H1 (cell line): ENCODE data around the gene ZNG1C. TPM values are rescaled to one million over a fixed set of nuclear protein-coding genes. Genes with fewer than 3 reads are reported as not detected.
"Not testable (repeated sequence)": the region's sequence is repeated elsewhere in the genome, so short reads cannot be mapped to it uniquely, and the experiment has no call there.

Experiments used
- CTCF ChIA-PET: fragments of 300-600 bp; sonication (Branson Sonifier 250); formaldehyde crosslinking; loops from one replicate; lab custom pipeline; 2021; ENCODE audit not compliant: partially characterized antibody; lab: Charles Lee
- POLR2A ChIA-PET: fragments of 300-600 bp; sonication (Branson Sonifier 250); formaldehyde crosslinking; loops from one replicate; lab custom pipeline; 2021; ENCODE audit warnings: inconsistent platforms; ENCODE audit not compliant: partially characterized antibody; lab: Charles Lee
- DNase-seq, 2 experiments: peaks; one replicate each; pipeline versions ENCODE4 v3.0.0 to v3.0.0-alpha.2; 2010 to 2022; ENCODE audit warnings: low spot score in 2 of 2, low read depth in 1 of 2, mixed read lengths in 1 of 2
- FAIRE-seq: peaks from 2 replicates; lab custom pipeline; 2011; peaks lifted over from hg19 to GRCh38; lab: Jason Lieb, UNC
- H2AFZ ChIP-seq: 2 replicates; pipeline ENCODE4 v1.8.1; 2012; ENCODE audit warnings: low read length, inconsistent platforms
- H2AK5ac ChIP-seq: 2 replicates; pipeline ENCODE4 v1.6.1; 2013; ENCODE audit warnings: low read depth, low read length
- H2BK120ac ChIP-seq: replicated peaks from 2 replicates; pipeline ENCODE3; 2013; ENCODE audit warnings: low read depth, low read length, inconsistent platforms
- H2BK12ac ChIP-seq: 2 replicates; pipeline ENCODE4 v1.6.1; 2013; ENCODE audit warnings: low read depth, low read length
- H2BK15ac ChIP-seq: 2 replicates; pipeline ENCODE4 v1.6.1; 2013; ENCODE audit warnings: low read length
- H2BK20ac ChIP-seq: 2 replicates; pipeline ENCODE4 v1.6.1; 2013; ENCODE audit warnings: low read length
- H2BK5ac ChIP-seq: 2 replicates; pipeline ENCODE4 v1.6.1; 2013; ENCODE audit warnings: low read depth, low read length
- H3K14ac ChIP-seq: 2 replicates; pipeline ENCODE4 v1.6.1; 2013; ENCODE audit warnings: inconsistent platforms; ENCODE audit not compliant: insufficient read length
- H3K18ac ChIP-seq: 2 replicates; pipeline ENCODE4 v1.6.1; 2013; ENCODE audit warnings: low read length; ENCODE audit errors: extremely low read depth
- H3K23ac ChIP-seq: 2 replicates; pipeline ENCODE4 v1.6.1; 2013; ENCODE audit warnings: inconsistent platforms; ENCODE audit not compliant: insufficient read length
- H3K23me2 ChIP-seq: 2 replicates; pipeline ENCODE4 v1.6.1; 2013; ENCODE audit warnings: low read depth, low read length
- H3K27ac ChIP-seq: 2 replicates; pipeline ENCODE4 v1.6.1; 2011; ENCODE audit warnings: low read depth, low read length, inconsistent platforms
- H3K27me3 ChIP-seq, 4 experiments: replicated peaks in 1 of 4; 1 replicate in 1 of 4; 2 replicates in 3 of 4; pipeline versions ENCODE4 v1.6.1 to v1.8.1; 2011 to 2013; ENCODE audit warnings: low read length in 3 of 4, mild to moderate bottlenecking in 3 of 4, inconsistent platforms in 2 of 4, mixed read lengths in 2 of 4, moderate library complexity in 1 of 4; ENCODE audit not compliant: control insufficient read depth in 3 of 4, insufficient read depth in 3 of 4; ENCODE audit errors: extremely low read depth in 1 of 4
- H3K36me3 ChIP-seq, 4 experiments: 2 replicates each; pipeline versions ENCODE4 v1.6.1 to v1.8.1; 2011 to 2013; ENCODE audit warnings: mild to moderate bottlenecking in 4 of 4, low read length in 3 of 4, moderate library complexity in 2 of 4, control low read depth in 1 of 4, inconsistent platforms in 1 of 4; ENCODE audit not compliant: insufficient read depth in 4 of 4, control insufficient read depth in 2 of 4
- H3K4ac ChIP-seq: replicated peaks from 2 replicates; pipeline ENCODE3; 2013; ENCODE audit warnings: low read length, low read depth, mixed read lengths, inconsistent platforms; ENCODE audit not compliant: insufficient read length
- H3K4me1 ChIP-seq, 4 experiments: replicated peaks in 1 of 4; 1 replicate in 1 of 4; 2 replicates in 3 of 4; pipeline versions ENCODE4 v1.6.1 to v1.8.1; 2011 to 2013; ENCODE audit warnings: low read length in 3 of 4, inconsistent platforms in 2 of 4, mixed read lengths in 1 of 4; ENCODE audit not compliant: insufficient read depth in 4 of 4, control insufficient read depth in 3 of 4
- H3K4me2 ChIP-seq, 2 experiments: 2 replicates each; pipeline versions ENCODE4 v1.6.1 to v1.8.1; 2011 to 2013; ENCODE audit warnings: low read depth in 2 of 2, low read length in 2 of 2, control low read depth in 1 of 2, inconsistent platforms in 1 of 2, mild to moderate bottlenecking in 1 of 2; ENCODE audit not compliant: insufficient read depth in 1 of 2
- H3K4me3 ChIP-seq, 4 experiments: fragments of 200-600, 300-600 bp in 1 of 4; sonication (generic), shearing (Covaris generic), sonication (Bioruptor Twin) in 1 of 4; 2 replicates each; pipeline versions ENCODE4 v1.5.1 to v1.8.1; 2011 to 2016; ENCODE audit warnings: low read length in 4 of 4, low read depth in 3 of 4, control low read depth in 2 of 4, inconsistent platforms in 2 of 4, mild to moderate bottlenecking in 2 of 4, mixed read lengths in 1 of 4, moderate library complexity in 1 of 4; ENCODE audit not compliant: insufficient read depth in 2 of 4; ENCODE audit errors: extremely low read depth in 1 of 4
- H3K56ac ChIP-seq: replicated peaks from 2 replicates; pipeline ENCODE3; 2013; ENCODE audit warnings: low read depth, mild to moderate bottlenecking, mixed read lengths, low read length, inconsistent platforms; ENCODE audit not compliant: insufficient read length
- H3K79me1 ChIP-seq: 2 replicates; pipeline ENCODE4 v1.6.1; 2013; ENCODE audit warnings: low read depth, low read length, control low read depth
- H3K79me2 ChIP-seq, 2 experiments: 2 replicates each; pipeline versions ENCODE4 v1.6.1 to v1.8.1; 2012 to 2013; ENCODE audit warnings: low read length in 2 of 2, mild to moderate bottlenecking in 2 of 2, inconsistent platforms in 1 of 2; ENCODE audit not compliant: insufficient read depth in 2 of 2, control insufficient read depth in 1 of 2
- H3K9ac ChIP-seq, 4 experiments: replicated peaks in 1 of 4; 1 replicate in 1 of 4; 2 replicates in 3 of 4; pipeline versions ENCODE4 v1.6.1 to v1.8.1; 2011 to 2013; ENCODE audit warnings: low read depth in 3 of 4, low read length in 3 of 4, control low read depth in 2 of 4, mild to moderate bottlenecking in 2 of 4, moderate library complexity in 2 of 4, inconsistent platforms in 1 of 4; ENCODE audit errors: extremely low read depth in 1 of 4
- H3K9me3 ChIP-seq, 2 experiments: 2 replicates each; pipeline versions ENCODE4 v1.6.1 to v1.8.1; 2012 to 2013; ENCODE audit warnings: mild to moderate bottlenecking in 2 of 2, moderate library complexity in 2 of 2, control low read depth in 1 of 2, inconsistent platforms in 1 of 2, low read depth in 1 of 2, low read length in 1 of 2, mixed read lengths in 1 of 2; ENCODE audit not compliant: insufficient read depth in 2 of 2
- H4K20me1 ChIP-seq, 2 experiments: replicated peaks in 1 of 2; 2 replicates each; pipeline versions ENCODE3 to v1.8.1; 2011 to 2013; ENCODE audit warnings: inconsistent platforms in 2 of 2, low read length in 2 of 2, mild to moderate bottlenecking in 1 of 2; ENCODE audit not compliant: insufficient read depth in 2 of 2, control insufficient read depth in 1 of 2
- H4K5ac ChIP-seq: 2 replicates; pipeline ENCODE4 v1.6.1; 2013; ENCODE audit warnings: low read length, low read depth, mixed read lengths, inconsistent platforms; ENCODE audit not compliant: insufficient read length
- H4K8ac ChIP-seq: 2 replicates; pipeline ENCODE4 v1.8.0; 2013; ENCODE audit warnings: mild to moderate bottlenecking, moderate library complexity, low read length, inconsistent platforms; ENCODE audit not compliant: insufficient read depth; ENCODE audit errors: extremely low read depth
- H4K91ac ChIP-seq: replicated peaks from 2 replicates; pipeline ENCODE3; 2013; ENCODE audit warnings: low read length, mixed read lengths, inconsistent platforms; ENCODE audit not compliant: insufficient read length
- WGBS, 2 experiments: shearing (Covaris generic) in 1 of 2; methylation state at CpG; one replicate each; pipeline versions ENCODE4 v1.1.6 to v1.1.7; 2013 to 2015; ENCODE audit warnings: low lambda C conversion rate in 2 of 2, mixed read lengths in 2 of 2, inconsistent platforms in 1 of 2, low coverage in 1 of 2, missing lambda C conversion rate in 1 of 2; ENCODE audit not compliant: insufficient replicate concordance in 2 of 2, insufficient coverage in 1 of 2, insufficient read length in 1 of 2; ENCODE audit errors: extremely low coverage in 1 of 2, missing lambda C conversion rate in 1 of 2; 5-methylcytosine and 5-hydroxymethylcytosine counted together
- long read RNA-seq, 2 experiments: library from RNA in 1 of 2; library from capped mRNA in 1 of 2; stranded (forward); transcript quantifications; one replicate each; pipeline ENCODE4 v2.0.0, GENCODE V29; 2021; ENCODE audit warnings: inconsistent platforms in 1 of 2
- polyA minus RNA-seq, 3 experiments: library from RNA; depleted of rRNA, polyadenylated mRNA; stranded (reverse); fragments of >200 nt; gene quantifications; 1 replicate in 2 of 3; 2 replicates in 1 of 3; pipeline ENCODE4 v1.2.3, GENCODE V29; 2011
- polyA plus RNA-seq, 7 experiments: library from polyadenylated mRNA; depleted of rRNA in 3 of 7; stranded (reverse) in 5 of 7; unstranded in 2 of 7; fragments of >200 nt in 5 of 7; fragments of 200-250 nt in 2 of 7; gene quantifications; 1 replicate in 5 of 7; 2 replicates in 1 of 7; 4 replicates in 1 of 7; pipeline versions ENCODE4 v1.2.1 to v1.2.3, GENCODE V29; 2011 to 2013; ENCODE audit warnings: missing spikeins in 2 of 7, mixed read lengths in 2 of 7
- total RNA-seq: library from RNA; stranded (reverse); fragmentation: NEBNext Ultra II Directional; extraction: Animal tissue kit (Norgen Biotek cat#: 25700); gene quantifications from 2 replicates; pipeline ENCODE4 v1.2.1, GENCODE V29; 2021

ZNG1C gene
- total RNA-seq (13.3 and 17.2 TPM in 2 replicates), polyA plus RNA-seq (2011; rRNA removed) (12.9 and 13.1 TPM in 2 replicates), polyA minus RNA-seq (2011; rRNA and poly(A)+ RNA removed) (14.9 and 21.9 TPM in 2 replicates)
- polyA plus RNA-seq (2011; cell fraction: cytosol; rRNA removed), result 20.2 TPM
- 17.2 TPM for polyA plus RNA-seq (2011; cell fraction: nucleus; rRNA removed)
- polyA plus RNA-seq (2012, experiment 1 of 2), result 3.8 to 27.7 TPM (median 24.6 TPM) in 4 replicates
- 1.2 TPM for polyA plus RNA-seq (2012, experiment 2 of 2)
- 10.4 TPM for polyA plus RNA-seq (2013, experiment 1 of 2)
- polyA plus RNA-seq (2013, experiment 2 of 2), result 8.8 TPM
- 10.5 TPM for polyA minus RNA-seq (2011; cell fraction: cytosol; rRNA and poly(A)+ RNA removed)
- polyA minus RNA-seq (2011; cell fraction: nucleus; rRNA and poly(A)+ RNA removed), result 43.9 TPM
- long read RNA-seq, experiment 1, partial matches to known transcripts, result 0 of 1 reads
- long read RNA-seq, experiment 1, other reads (novel, unspliced or antisense), result 0 of 1 reads
- long read RNA-seq, experiment 2, partial matches to known transcripts, result 1 of 14 reads
- long read RNA-seq, experiment 2, other reads (novel, unspliced or antisense), result 9 of 14 reads

DNA sequence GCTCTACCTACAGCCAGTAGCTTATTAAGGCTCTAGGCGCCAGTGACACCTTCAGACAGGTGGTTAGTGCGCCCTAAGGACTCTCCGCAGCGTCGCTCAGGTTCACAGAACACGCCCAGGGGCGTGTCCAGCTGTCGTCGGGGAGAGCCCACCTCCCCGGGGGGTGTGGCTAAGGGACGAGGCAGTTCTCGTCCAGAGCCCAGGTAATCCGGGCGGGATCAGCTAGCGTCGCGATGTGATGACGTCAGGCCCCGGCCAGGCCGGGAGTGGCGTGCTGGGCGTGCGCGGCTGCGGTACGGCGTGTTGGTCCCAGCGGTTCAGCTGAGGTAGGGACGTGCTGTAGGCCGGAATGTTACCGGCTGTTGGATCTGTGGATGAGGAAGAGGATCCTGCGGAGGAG is at the start of gene ZNG1C:
TSS of gene ZNG1C (plus strand) at position 301 of the 400 bp plus-strand sequence. CDS start at position 350, 49 bp downstream.
- H3K27ac ChIP-seq, H2BK15ac ChIP-seq, H3K79me2 ChIP-seq, H3K9ac ChIP-seq, H3K4me1 ChIP-seq, H4K91ac ChIP-seq, H3K4me3 ChIP-seq, H2BK120ac ChIP-seq, H3K36me3 ChIP-seq, FAIRE-seq, H2BK12ac ChIP-seq, H2AK5ac ChIP-seq, H4K8ac ChIP-seq, H3K14ac ChIP-seq, H2BK20ac ChIP-seq, H3K18ac ChIP-seq, DNase-seq, CTCF ChIA-PET, H2BK5ac ChIP-seq, POLR2A ChIA-PET, H3K27me3 ChIP-seq, H3K23me2 ChIP-seq, H3K4me2 ChIP-seq, H3K4ac ChIP-seq, H3K79me1 ChIP-seq, H4K20me1 ChIP-seq, H3K9me3 ChIP-seq, H3K56ac ChIP-seq, H4K5ac ChIP-seq, H2AFZ ChIP-seq, H3K23ac ChIP-seq: not testable (repeated sequence)
- WGBS, 2 experiments, result no CpG with 5 or more reads among the region's 32 CpGs
